Adrenal gland (tissue), 12 donors: ENCODE results near the gene CMTM3. TPM values are rescaled to one million over a fixed set of nuclear protein-coding genes. Genes with fewer than 3 reads are reported as not detected.

Source experiments
- DNase-seq, 7 donors: peaks; one replicate each; pipeline ENCODE4 v3.0.0-alpha.2; 2019 to 2020
- H3K27ac ChIP-seq, 5 donors: fragments of 200-600 bp; sonication (generic) in 4 of 5; 1 replicate in 3 of 5; 2 replicates in 2 of 5; pipeline versions ENCODE4 v1.5.1 to v1.8.0; 2016 to 2020; ENCODE audit warnings: mild to moderate bottlenecking in 1 of 5
- H3K27me3 ChIP-seq: fragments of 200-600 bp; 2 replicates; pipeline ENCODE4 v1.8.0; 2021
- H3K36me3 ChIP-seq, 2 donors: fragments of 200-600 bp; replicated peaks in 1 of 2; 1 replicate in 1 of 2; 2 replicates in 1 of 2; pipeline versions ENCODE4 v1.5.1 to v1.8.0; 2018 to 2022
- H3K4me1 ChIP-seq, 2 donors: fragments of 200-600 bp; replicated peaks in 1 of 2; 1 replicate in 1 of 2; 2 replicates in 1 of 2; pipeline versions ENCODE4 v1.5.1 to v1.8.0; 2018 to 2021
- H3K4me3 ChIP-seq, 4 donors: fragments of 200-600 bp; sonication (generic) in 3 of 4; one replicate each; pipeline ENCODE4 v1.5.1; 2016 to 2018
- H3K9me3 ChIP-seq, 3 donors: fragments of 200-600 bp; sonication (generic) in 1 of 3; replicated peaks in 1 of 3; 1 replicate in 2 of 3; 2 replicates in 1 of 3; pipeline versions ENCODE4 v1.5.1 to v1.8.0; 2016 to 2021
- POLR2A ChIP-seq, 2 donors: fragments of 450-650 bp; IDR thresholded peaks; one replicate each; pipeline ENCODE4 v1.6.1; 2017; ENCODE audit warnings: antibody characterized with exemption in 2 of 2, mild to moderate bottlenecking in 2 of 2, moderate library complexity in 1 of 2
- WGBS, 4 donors: extraction: QIAGEN DNeasy Blood & Tissue Kit in 2 of 4; methylation state at CpG; one replicate each; pipeline versions ENCODE4 v1.1.5 to v1.1.7; 2013 to 2017; 5-methylcytosine and 5-hydroxymethylcytosine counted together
- intact Hi-C, 2 donors: fragments of 100-400 bp; cut with DNase I; formaldehyde crosslinking; loops; one replicate each; pipeline versions ENCODE4 v1.14.1 to v1.15.0; 2022 to 2023
- polyA plus RNA-seq, 3 donors: library from polyadenylated mRNA; stranded (reverse); fragments of 200-250 nt in 2 of 3; fragments of 350-450 nt in 1 of 3; fragmentation: Illumina TruSeq in 1 of 3; extraction: RNeasy Lipid Tissue Mini Kit (QIAGEN cat#74804) in 1 of 3; gene quantifications; one replicate each; pipeline ENCODE4 v1.2.3, GENCODE V29; 2013 to 2014
- total RNA-seq, 9 donors: library from RNA; depleted of rRNA in 4 of 9; stranded (reverse); fragments of >200 nt in 4 of 9; fragments of 120-200 nt in 1 of 9; fragmentation: NEBNext Ultra II Directional in 1 of 9; extraction: Animal tissue kit (Norgen Biotek cat#: 25700) in 1 of 9; gene quantifications; one replicate each; pipeline versions ENCODE4 v1.1.0 to v1.2.4, GENCODE V29; 2013 to 2023
- TF ChIP-seq, protein P1 (sequence below), 6 experiments: fragments of 450-650 bp in 4 of 6; fragments of 200-600 bp in 2 of 6; sonication (generic) in 1 of 6; IDR thresholded peaks; 1 replicate in 5 of 6; 2 replicates in 1 of 6; pipeline versions ENCODE4 v1.5.1 to v1.8.0; 2016 to 2021; ENCODE audit warnings: antibody characterized with exemption in 6 of 6, mild to moderate bottlenecking in 2 of 6, moderate library complexity in 1 of 6
- donor health status: healthy with polysubstance abuse.
- donor health status: Bipolar disorder and iron deficiency.
- donor health status: DM: yes; HTN: yes; CAD: no.
- donor health status: DM: no; HTN: no; CAD: no.
- donor health status: DM: no; HTN: no; CAD: no.
- donor health status: DM: yes; HTN: yes; CAD: no.

The CMTM3 gene
- total and polyA plus RNA-seq, 12 donors: 6.4 to 31.8 (median 24.6) TPM

DNA sequence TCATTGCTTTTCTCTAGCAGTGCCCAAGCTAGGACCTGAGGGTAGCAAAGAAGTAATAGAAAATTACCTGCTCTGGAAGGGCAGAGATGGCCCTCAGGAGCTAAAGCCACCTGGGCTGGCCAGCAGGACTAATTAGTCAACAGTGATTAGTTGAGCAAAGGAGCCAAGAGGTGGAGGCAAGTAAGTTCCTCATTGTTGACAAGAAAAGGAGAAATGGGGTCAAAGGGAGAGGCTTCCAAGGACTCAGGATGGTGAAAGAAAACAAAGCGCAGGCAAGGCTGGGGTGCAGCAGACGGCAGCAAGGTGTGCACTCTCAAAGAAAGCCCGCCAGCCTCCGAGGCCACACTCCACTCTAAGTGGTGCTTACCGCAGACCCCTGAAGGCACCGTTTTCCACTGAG, 47.5 kb downstream of the CMTM3 start:
- no peak overlapping the region for H3K27ac ChIP-seq
- peaks cover 0 to 4% of the 10 kb centered on the region in 2 donors for H3K4me1 ChIP-seq
- no peak overlapping the region for H3K4me3 ChIP-seq
- H3K27me3 ChIP-seq: no peaks in the 10 kb centered on the region
- intact Hi-C loops: no loop called here
- 91 to 97% (median 94%) methylated on average over 6 of the region's 6 CpGs for WGBS, 4 donors
- H3K36me3 ChIP-seq: no peaks in the 10 kb centered on the region
- peak in 1 of 7 donors; percentile 31 for DNase-seq
- H3K9me3 ChIP-seq: no peaks in the 10 kb centered on the region
- TF ChIP-seq, protein P1, sequence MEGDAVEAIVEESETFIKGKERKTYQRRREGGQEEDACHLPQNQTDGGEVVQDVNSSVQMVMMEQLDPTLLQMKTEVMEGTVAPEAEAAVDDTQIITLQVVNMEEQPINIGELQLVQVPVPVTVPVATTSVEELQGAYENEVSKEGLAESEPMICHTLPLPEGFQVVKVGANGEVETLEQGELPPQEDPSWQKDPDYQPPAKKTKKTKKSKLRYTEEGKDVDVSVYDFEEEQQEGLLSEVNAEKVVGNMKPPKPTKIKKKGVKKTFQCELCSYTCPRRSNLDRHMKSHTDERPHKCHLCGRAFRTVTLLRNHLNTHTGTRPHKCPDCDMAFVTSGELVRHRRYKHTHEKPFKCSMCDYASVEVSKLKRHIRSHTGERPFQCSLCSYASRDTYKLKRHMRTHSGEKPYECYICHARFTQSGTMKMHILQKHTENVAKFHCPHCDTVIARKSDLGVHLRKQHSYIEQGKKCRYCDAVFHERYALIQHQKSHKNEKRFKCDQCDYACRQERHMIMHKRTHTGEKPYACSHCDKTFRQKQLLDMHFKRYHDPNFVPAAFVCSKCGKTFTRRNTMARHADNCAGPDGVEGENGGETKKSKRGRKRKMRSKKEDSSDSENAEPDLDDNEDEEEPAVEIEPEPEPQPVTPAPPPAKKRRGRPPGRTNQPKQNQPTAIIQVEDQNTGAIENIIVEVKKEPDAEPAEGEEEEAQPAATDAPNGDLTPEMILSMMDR (IDR thresholded peaks at IDR 0.05): no peak
- no peak for TF ChIP-seq POLR2A (IDR thresholded peaks at IDR 0.05)

DNA sequence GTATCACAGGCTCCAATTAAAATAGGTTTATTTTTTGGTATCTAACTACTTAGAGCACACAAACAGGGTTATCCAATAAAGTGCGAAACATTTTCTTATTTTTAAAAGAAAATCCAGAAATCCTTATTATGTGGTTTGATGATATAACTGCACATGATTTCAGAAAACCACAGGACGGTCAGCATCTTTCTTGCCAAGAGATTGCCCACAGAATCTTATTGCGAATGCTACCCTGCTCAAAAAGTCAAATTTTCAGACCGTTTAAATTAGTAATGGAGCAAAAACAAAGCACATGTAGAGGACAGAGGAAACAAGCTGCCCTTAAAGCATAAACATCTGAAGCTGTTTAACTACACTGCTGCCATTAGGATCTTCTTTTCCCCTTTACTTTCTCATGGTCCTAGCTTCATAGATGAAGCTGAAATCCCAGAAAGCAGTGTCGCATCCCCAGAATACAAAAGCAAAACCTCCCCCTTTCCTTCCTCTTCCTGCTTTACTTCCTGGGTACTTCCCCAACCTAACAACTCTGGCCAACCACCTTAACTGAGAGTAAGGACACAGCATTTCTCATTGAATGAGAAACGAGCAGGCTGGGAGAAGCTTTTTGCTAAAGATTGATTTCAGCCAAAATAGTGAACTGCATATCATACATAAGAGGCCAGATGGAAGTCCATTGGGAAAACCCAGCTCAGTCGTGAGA, 48.3 kb downstream of the CMTM3 start:
- intact Hi-C loops: no loop called here
- Histone ChIP-seq H3K4me1 (peaks cover 0 to 4% of the 10 kb centered on the region in 2 donors), H3K27me3 (no peaks in the 10 kb centered on the region), H3K9me3 (no peaks in the 10 kb centered on the region), H3K27ac (no peak overlapping the region), H3K36me3 (no peaks in the 10 kb centered on the region), H3K4me3 (no peak overlapping the region)
- no peak for DNase-seq
- TF ChIP-seq, protein P1 (IDR thresholded peaks at IDR 0.05): no peak
- no peak for TF ChIP-seq POLR2A (IDR thresholded peaks at IDR 0.05)
- 72 to 77% (median 76%) methylated on average over 7 of the region's 7 CpGs for WGBS, 4 donors

DNA sequence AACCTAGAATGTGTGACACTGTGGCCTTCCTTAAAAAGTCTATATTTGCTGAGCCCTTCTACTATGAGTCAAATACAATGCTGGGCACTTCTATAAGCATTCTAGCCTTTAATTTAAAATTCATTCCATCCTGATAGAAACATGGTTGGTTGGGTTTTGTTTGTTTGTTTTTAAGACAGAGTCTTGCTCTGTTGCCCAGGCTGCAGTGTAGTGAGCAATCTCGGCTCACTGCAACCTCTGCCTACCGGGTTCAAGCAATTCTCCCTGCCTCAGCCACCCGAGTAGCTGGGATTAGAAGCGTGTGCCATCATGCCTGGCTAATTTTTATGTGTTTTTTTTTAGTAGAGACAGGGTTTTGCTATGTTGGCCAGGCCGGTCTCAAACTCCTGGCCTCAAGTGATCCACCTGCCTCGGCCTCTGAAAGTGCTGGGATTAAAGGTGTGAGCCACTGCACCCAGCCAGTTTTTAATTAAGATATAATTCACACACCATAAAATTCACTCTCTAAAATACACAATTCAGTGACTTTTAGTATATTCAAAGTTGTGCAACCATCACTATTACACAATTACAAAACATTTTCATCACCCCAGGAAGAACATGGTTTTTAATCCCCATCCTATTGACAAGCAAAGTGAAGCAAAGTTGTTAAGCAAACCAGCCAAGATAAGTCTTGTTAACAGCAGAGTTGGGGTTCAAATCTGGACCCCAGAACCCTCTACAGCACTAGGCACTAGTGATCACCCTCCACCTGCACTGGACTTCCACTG, 49.3 kb downstream of the CMTM3 start:
- 95 to 100% (median 96%) methylated on average over 6 of the region's 6 CpGs for WGBS, 4 donors
- intact Hi-C loops: no loop called here
- TF ChIP-seq POLR2A (IDR thresholded peaks at IDR 0.05): no peak
- TF ChIP-seq, protein P1 (IDR thresholded peaks at IDR 0.05): no peak
- no peak overlapping the region for H3K27ac ChIP-seq
- H3K27me3 ChIP-seq: no peaks in the 10 kb centered on the region
- H3K4me1 ChIP-seq: peaks cover 0 to 4% of the 10 kb centered on the region in 2 donors
- H3K9me3 ChIP-seq: no peaks in the 10 kb centered on the region
- H3K36me3 ChIP-seq: no peaks in the 10 kb centered on the region
- no peak overlapping the region for H3K4me3 ChIP-seq
- no peak for DNase-seq

DNA sequence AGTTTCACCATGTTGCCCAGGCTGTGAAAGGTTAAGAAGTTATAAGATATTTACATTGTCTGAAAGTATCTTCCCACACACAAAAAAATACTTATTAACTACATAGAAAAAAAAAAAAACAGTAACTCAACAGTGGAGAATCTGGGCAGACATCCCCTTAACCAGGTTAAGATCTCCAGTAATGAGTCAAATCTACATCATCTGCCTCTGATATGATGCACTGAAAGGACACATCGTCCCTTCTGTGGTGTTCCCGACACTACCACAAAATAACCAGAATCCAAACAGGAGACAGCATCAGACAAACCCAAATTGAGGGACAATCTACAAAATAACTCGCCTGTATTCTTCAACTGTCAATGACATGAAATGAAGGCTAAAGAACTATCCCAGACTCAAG, 52.0 kb downstream of the CMTM3 start:
- TF ChIP-seq POLR2A (IDR thresholded peaks at IDR 0.05): no peak
- intact Hi-C loops: no loop called here
- Histone ChIP-seq H3K4me1 (peaks cover 0 to 15% of the 10 kb centered on the region in 2 donors), H3K4me3 (no peak overlapping the region), H3K9me3 (no peaks in the 10 kb centered on the region), H3K27me3 (no peaks in the 10 kb centered on the region), H3K36me3 (no peaks in the 10 kb centered on the region), H3K27ac (no peak overlapping the region)
- DNase-seq: peak in 1 of 7 donors; percentile 50
- 88 to 93% (median 90%) methylated on average over 3 of the region's 3 CpGs for WGBS, 4 donors
